GM10847 (cell line): ENCODE data around the gene ACADSB.

ENCODE experiments used
- POLR2A ChIP-seq: IDR thresholded peaks from 2 replicates; pipeline ENCODE4 v1.6.1; 2011; ENCODE audit not compliant: insufficient read length; ENCODE audit errors: extremely low read depth

The ACADSB gene

GRCh38 chr10:123017421-123018165 lies 8.8 kb downstream of the ACADSB start:
- TF ChIP-seq POLR2A = no peak

GRCh38 chr10:123018531-123018930 lies 9.7 kb downstream of the ACADSB start:
- no peak for TF ChIP-seq POLR2A

GRCh38 chr10:123019264-123019663 lies 10.5 kb downstream of the ACADSB start:
- no peak for TF ChIP-seq POLR2A

DNA sequence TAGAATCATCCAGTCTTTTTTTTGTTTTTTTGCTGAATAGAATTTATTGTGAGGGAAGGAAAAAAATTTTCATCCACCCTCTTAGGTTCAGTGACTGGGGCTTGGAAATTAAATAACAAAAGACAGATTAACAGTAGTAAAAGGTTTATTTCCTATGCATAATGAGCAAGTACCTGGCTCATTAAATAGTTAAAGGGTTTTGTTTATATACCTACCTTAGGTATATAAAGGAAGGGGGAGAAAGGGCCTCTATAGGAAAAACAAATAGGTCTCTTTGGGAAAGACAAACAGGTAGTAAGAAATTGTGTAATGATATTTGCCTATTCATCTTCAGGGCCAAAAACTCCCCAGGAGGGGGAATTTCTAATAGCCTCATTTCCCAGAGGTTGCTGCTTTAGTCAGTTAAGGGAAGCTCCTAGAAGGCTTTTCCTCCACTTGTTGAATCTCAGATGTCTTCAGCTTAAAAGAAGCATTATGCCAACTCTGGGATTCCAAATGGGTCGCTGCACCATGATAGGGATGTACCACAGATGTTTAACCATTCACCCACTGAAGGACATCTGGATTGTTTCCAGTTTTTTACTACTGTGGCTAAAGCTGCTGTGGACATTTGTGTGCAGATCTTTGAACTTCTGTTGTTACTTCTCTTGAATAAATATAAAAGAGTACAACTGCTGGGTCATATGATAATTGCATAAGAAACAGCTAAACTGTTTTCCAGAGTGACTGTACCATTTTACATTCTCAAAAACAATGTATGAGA lies 11.3 kb downstream of the ACADSB start:
- TF ChIP-seq POLR2A = no peak

DNA sequence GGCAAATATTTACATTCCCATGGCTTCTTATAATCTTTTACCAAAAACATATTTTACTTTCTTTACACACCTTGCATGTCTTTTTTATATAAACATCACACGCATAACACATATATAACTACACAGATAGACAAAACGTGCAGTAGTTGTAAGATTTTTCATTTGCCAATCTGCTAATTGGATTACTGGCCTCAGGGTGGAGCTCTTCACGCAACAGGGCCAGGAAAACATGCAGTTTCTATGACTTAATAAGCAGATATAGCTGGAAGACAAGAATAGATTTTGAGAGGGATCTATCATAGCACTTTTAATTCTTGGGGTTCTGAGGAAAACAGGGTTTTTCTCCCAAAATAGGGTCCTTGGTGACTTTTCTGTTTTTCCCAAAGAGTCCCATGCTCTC lies 12.7 kb downstream of the ACADSB start:
- no peak for TF ChIP-seq POLR2A

GRCh38 chr10:123024540-123024939 lies 15.7 kb downstream of the ACADSB start:
- TF ChIP-seq POLR2A = no peak

GRCh38 chr10:123026302-123026701 lies 17.5 kb downstream of the ACADSB start:
- TF ChIP-seq POLR2A = no peak

GRCh38 chr10:123027861-123028260 lies 19.1 kb downstream of the ACADSB start:
- no peak for TF ChIP-seq POLR2A

- no peak for TF ChIP-seq POLR2A
These were observed 22.3 kb downstream of the ACADSB start for GRCh38 chr10:123031124-123031523.

- no peak for TF ChIP-seq POLR2A
These were observed 25.5 kb downstream of the ACADSB start for GRCh38 chr10:123034332-123034731.

DNA sequence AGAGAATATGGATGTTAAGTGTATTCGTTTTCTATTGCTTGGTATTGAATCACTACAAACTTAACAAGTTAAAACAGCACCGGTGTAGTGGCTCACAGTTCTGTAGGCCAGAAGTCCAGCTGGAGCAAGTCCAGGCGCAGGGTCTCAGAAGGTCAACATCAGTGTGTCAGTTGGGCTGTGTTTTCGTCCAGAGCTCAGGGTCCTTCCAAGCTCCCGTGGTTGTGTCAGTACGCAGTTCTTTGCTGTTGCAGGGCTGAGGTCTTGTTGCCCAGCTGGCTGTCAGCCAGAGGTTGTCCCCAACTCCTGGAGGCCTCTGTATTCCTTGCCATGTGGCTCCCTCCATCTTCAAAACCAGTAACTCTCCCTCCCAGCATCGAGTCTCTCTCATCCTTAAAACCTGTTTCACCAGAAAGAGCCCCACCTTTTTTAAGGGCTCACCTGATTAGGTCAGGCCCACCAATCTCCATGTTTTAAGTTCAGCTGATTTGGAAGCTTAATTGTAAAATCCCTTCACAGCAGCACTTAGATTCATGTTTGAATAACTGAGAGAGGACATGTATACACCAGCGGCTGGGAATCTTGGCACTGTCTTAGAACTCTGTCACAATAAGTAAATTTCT lies 26.8 kb downstream of the ACADSB start:
- no peak for TF ChIP-seq POLR2A

GRCh38 chr10:123038782-123039631 lies 30.2 kb downstream of the ACADSB start:
- TF ChIP-seq POLR2A = no peak

DNA sequence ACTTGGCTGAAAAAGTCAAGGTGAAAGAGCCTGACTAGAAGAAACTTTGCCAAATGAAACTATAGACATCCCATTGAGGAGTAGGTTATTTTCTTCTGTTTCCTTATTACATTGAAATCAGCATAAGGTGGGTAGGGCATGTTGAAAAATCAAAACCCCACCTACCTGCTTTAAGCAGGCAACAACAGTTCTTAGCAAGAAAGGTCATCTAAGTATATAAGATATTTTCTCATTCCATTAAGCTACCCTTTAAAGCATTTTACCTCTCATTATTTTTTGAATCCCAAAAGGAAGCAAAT lies 30.8 kb downstream of the ACADSB start:
- TF ChIP-seq POLR2A = no peak

DNA sequence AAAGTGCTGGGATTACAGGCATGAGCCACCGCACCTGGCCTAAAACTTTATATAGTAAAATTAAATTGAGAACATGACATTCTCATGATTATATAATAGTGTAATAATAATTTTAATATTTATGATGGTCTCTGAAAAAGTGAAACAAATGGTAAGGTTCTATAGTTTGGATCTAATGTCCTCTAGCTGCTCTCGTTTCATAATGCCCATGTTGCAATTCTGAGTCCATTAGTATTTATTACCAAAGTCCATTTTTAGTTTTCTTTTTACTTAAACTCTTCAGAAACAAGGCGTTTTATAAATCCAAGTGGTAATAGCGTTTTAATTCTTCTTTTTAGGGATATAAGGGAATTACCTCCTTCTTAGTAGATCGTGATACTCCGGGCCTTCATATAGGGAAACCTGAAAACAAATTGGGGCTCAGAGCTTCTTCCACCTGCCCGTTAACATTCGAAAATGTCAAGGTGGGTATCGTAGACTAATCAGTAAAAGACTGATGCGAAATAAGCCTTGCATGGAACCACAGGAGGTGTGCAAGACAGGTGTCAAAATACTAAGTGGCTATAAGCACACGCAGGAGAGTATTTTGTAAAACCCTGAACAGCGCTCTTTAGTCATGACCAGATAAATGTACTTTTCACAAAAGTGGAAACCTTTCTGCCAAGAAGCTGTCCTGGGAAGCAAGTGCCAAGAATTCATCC lies 34.1 kb downstream of the ACADSB start:
- no peak for TF ChIP-seq POLR2A

- TF ChIP-seq POLR2A = no peak
These were observed 34.7 kb downstream of the ACADSB start for GRCh38 chr10:123043409-123043925.

- no peak for TF ChIP-seq POLR2A
These were observed 35.6 kb downstream of the ACADSB start for GRCh38 chr10:123044391-123044790.
